MM.1S (cell line): ENCODE data around the gene COL5A1.

Experiments used
- DNase-seq: peaks from one replicate; pipeline ENCODE4 v3.0.0-alpha.2; 2015
- H2AFZ ChIP-seq: fragments of 300-600 bp; sonication (generic); 2 replicates; pipeline ENCODE4 v1.6.0; 2016; ENCODE audit warnings: antibody characterized with exemption, low read length
- H3F3A ChIP-seq: fragments of 300-600 bp; sonication (generic); 2 replicates; pipeline ENCODE4 v1.6.1; 2016; ENCODE audit warnings: mild to moderate bottlenecking, antibody characterized with exemption, low read length, moderate library complexity, mixed read lengths; ENCODE audit not compliant: insufficient read depth
- H3K27ac ChIP-seq: fragments of 300-600 bp; sonication (generic); 2 replicates; pipeline ENCODE4 v1.5.1; 2016; ENCODE audit warnings: mild to moderate bottlenecking, low read length
- H3K27me3 ChIP-seq: fragments of 300-600 bp; sonication (generic); replicated peaks from 2 replicates; pipeline ENCODE4 v1.6.0; 2016; ENCODE audit warnings: low read length; ENCODE audit not compliant: insufficient read depth
- H3K36me3 ChIP-seq: fragments of 300-600 bp; sonication (generic); replicated peaks from 2 replicates; pipeline ENCODE4 v1.6.1; 2016; ENCODE audit warnings: mild to moderate bottlenecking, low read length, mixed read lengths; ENCODE audit not compliant: insufficient read depth
- H3K4me1 ChIP-seq: fragments of 300-600 bp; sonication (generic); 2 replicates; pipeline ENCODE4 v1.6.1; 2016; ENCODE audit warnings: low read length, mixed read lengths
- H3K4me2 ChIP-seq: fragments of 300-600 bp; sonication (generic); 2 replicates; pipeline ENCODE4 v1.6.0; 2016; ENCODE audit warnings: low read depth, low read length
- H3K4me3 ChIP-seq: fragments of 300-600 bp; sonication (generic); 2 replicates; pipeline ENCODE4 v1.5.1; 2016; ENCODE audit warnings: low read length, mixed read lengths
- H3K79me2 ChIP-seq: fragments of 300-600 bp; sonication (generic); 2 replicates; pipeline ENCODE4 v1.6.1; 2016; ENCODE audit warnings: mixed run types, low read length, mixed read lengths
- H3K9ac ChIP-seq: fragments of 300-600 bp; sonication (generic); 2 replicates; pipeline ENCODE4 v1.6.1; 2016; ENCODE audit warnings: low read length, mixed read lengths
- H3K9me2 ChIP-seq: fragments of 300-600 bp; sonication (generic); replicated peaks from 2 replicates; pipeline ENCODE4 v1.6.1; 2016; ENCODE audit warnings: mild to moderate bottlenecking, low read length, mixed read lengths; ENCODE audit not compliant: insufficient read depth
- H3K9me3 ChIP-seq: fragments of 300-600 bp; sonication (generic); replicated peaks from 2 replicates; pipeline ENCODE4 v1.6.1; 2016; ENCODE audit warnings: mild to moderate bottlenecking, low read length, mixed read lengths; ENCODE audit not compliant: insufficient read depth
- H4K20me1 ChIP-seq: fragments of 300-600 bp; sonication (generic); 2 replicates; pipeline ENCODE4 v1.6.1; 2016; ENCODE audit warnings: mild to moderate bottlenecking, low read length, moderate library complexity, mixed read lengths; ENCODE audit not compliant: insufficient read depth
- CTCF ChIP-seq: fragments of 300-600 bp; sonication (generic); IDR thresholded peaks from 2 replicates; pipeline ENCODE4 v1.5.1; 2016; ENCODE audit warnings: antibody characterized with exemption, low read length, mixed read lengths
- EZH2 ChIP-seq: fragments of 300-600 bp; sonication (generic); optimal IDR thresholded peaks from 2 replicates; pipeline ENCODE3; 2017; ENCODE audit warnings: low read depth, mild to moderate bottlenecking, antibody characterized with exemption, low read length, mixed read lengths
- EZH2phosphoT487 ChIP-seq: fragments of 300-600 bp; sonication (generic); IDR thresholded peaks from 2 replicates; pipeline ENCODE4 v1.6.1; 2018; ENCODE audit warnings: antibody characterized with exemption, low read length

COL5A1 gene

DNA sequence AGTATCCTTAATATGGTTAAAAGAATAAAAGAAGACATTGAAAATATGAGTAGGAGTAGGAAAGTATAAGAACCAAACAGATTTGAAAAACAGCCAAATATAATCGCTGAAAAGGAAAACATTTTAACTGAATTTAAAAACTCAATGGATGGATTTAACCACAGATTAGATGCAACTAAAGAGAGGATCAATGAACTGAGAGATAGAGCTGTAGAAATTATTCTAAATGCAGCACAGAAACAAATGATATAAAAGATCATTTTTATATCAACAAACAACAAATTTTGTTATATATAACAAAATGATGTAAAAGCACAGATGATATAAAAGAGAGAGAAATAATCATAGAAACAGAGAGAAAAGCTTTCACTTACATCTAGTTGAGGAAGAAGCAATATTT is 29.3 kb upstream of the COL5A1 start:
- no peaks in the 10 kb centered on the region for H3F3A ChIP-seq
- H3K4me3 ChIP-seq = no peak overlapping the region
- H3K9me3 ChIP-seq = no peaks in the 10 kb centered on the region
- no peaks in the 10 kb centered on the region for H3K79me2 ChIP-seq
- no peaks in the 10 kb centered on the region for H4K20me1 ChIP-seq
- H3K36me3 ChIP-seq = no peaks in the 10 kb centered on the region
- peaks cover 94% of the 10 kb centered on the region for H3K27me3 ChIP-seq
- no peaks in the 10 kb centered on the region for H3K4me1 ChIP-seq
- H3K27ac ChIP-seq = no peak overlapping the region
- H2AFZ ChIP-seq = no peak overlapping the region
- no peak overlapping the region for H3K4me2 ChIP-seq
- TF ChIP-seq EZH2 (no peak), EZH2phosphoT487 (no peak), CTCF (no peak)
- no peak for DNase-seq
- no peaks in the 10 kb centered on the region for H3K9me2 ChIP-seq
- no peak overlapping the region for H3K9ac ChIP-seq

DNA sequence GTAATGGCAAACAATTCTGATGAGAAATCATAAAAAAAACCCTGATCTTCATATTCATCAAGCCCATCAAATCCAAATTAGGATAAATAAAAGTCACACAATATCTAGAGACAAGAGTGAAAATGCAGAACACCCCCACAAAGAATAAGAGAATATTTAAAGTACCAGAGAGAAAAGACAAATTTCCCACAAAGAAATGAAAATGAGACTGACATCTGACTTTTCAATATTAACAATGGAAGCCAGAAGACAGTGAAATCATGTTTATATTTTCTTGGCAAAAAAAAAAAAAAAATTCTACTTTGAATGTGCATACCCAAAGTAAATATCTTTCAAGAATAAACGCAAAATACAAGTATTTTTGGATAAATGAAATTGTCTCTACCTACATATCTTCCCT is 28.9 kb upstream of the COL5A1 start:
- TF ChIP-seq CTCF = no peak
- Histone ChIP-seq H3K36me3 (no peaks in the 10 kb centered on the region), H3K4me2 (no peak overlapping the region), H2AFZ (no peak overlapping the region), H3K79me2 (no peaks in the 10 kb centered on the region), H3K9me2 (no peaks in the 10 kb centered on the region), H3K4me3 (no peak overlapping the region), H3K27ac (no peak overlapping the region), H3K9me3 (no peaks in the 10 kb centered on the region), H3K27me3 (peaks cover 94% of the 10 kb centered on the region), H3F3A (no peaks in the 10 kb centered on the region), H3K4me1 (no peaks in the 10 kb centered on the region), H4K20me1 (no peaks in the 10 kb centered on the region), H3K9ac (no peak overlapping the region)
- DNase-seq = no peak

DNA sequence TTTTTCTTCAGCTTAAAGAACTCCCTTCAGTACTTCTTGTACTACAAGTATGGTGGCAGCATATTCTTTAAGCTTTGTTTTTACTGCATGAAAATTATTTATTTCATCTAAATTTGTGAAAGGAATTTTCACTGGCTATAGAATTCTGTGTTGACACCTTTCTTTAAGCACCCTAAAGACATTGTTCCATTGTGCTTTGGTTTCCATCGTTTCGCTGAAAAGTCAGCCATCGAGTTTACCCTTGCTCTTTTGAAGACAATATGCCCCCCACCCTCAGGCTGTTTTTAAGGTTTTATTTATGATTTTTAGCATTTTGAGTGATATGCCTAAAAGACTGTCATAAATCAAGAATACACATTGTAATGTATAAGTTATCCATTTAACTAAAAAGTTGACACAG is 27.3 kb upstream of the COL5A1 start:
- peaks cover 94% of the 10 kb centered on the region for H3K27me3 ChIP-seq
- no peak overlapping the region for H3K9ac ChIP-seq
- H3K79me2 ChIP-seq = no peaks in the 10 kb centered on the region
- no peaks in the 10 kb centered on the region for H4K20me1 ChIP-seq
- H3K36me3 ChIP-seq = no peaks in the 10 kb centered on the region
- no peak overlapping the region for H3K27ac ChIP-seq
- TF ChIP-seq EZH2 (no peak), EZH2phosphoT487 (no peak), CTCF (no peak)
- no peak overlapping the region for H3K4me2 ChIP-seq
- H3K4me3 ChIP-seq = no peak overlapping the region
- no peaks in the 10 kb centered on the region for H3K9me2 ChIP-seq
- no peaks in the 10 kb centered on the region for H3K9me3 ChIP-seq
- no peak overlapping the region for H2AFZ ChIP-seq
- no peak for DNase-seq
- no peaks in the 10 kb centered on the region for H3F3A ChIP-seq
- no peaks in the 10 kb centered on the region for H3K4me1 ChIP-seq

GRCh38 chr9:134616341-134616740 is 25.3 kb upstream of the COL5A1 start:
- Histone ChIP-seq H3F3A (no peaks in the 10 kb centered on the region), H3K9me3 (no peaks in the 10 kb centered on the region), H3K79me2 (no peaks in the 10 kb centered on the region), H3K4me1 (no peaks in the 10 kb centered on the region), H2AFZ (no peak overlapping the region), H3K27ac (no peak overlapping the region), H4K20me1 (no peaks in the 10 kb centered on the region), H3K9me2 (no peaks in the 10 kb centered on the region), H3K9ac (no peak overlapping the region), H3K4me2 (no peak overlapping the region), H3K4me3 (no peak overlapping the region), H3K36me3 (no peaks in the 10 kb centered on the region), H3K27me3 (peaks cover 93% of the 10 kb centered on the region)
- DNase-seq = no peak
- TF ChIP-seq EZH2phosphoT487 = no peak
- no peak for TF ChIP-seq EZH2
- TF ChIP-seq CTCF = no peak
